ENCODE results near the gene NCOR2. TPM values are rescaled to one million over a fixed set of nuclear protein-coding genes. Genes with fewer than 3 reads are reported as not detected.

Gene NCOR2
- 34.1 and 57.0 TPM in 2 replicates for total RNA-seq

DNA sequence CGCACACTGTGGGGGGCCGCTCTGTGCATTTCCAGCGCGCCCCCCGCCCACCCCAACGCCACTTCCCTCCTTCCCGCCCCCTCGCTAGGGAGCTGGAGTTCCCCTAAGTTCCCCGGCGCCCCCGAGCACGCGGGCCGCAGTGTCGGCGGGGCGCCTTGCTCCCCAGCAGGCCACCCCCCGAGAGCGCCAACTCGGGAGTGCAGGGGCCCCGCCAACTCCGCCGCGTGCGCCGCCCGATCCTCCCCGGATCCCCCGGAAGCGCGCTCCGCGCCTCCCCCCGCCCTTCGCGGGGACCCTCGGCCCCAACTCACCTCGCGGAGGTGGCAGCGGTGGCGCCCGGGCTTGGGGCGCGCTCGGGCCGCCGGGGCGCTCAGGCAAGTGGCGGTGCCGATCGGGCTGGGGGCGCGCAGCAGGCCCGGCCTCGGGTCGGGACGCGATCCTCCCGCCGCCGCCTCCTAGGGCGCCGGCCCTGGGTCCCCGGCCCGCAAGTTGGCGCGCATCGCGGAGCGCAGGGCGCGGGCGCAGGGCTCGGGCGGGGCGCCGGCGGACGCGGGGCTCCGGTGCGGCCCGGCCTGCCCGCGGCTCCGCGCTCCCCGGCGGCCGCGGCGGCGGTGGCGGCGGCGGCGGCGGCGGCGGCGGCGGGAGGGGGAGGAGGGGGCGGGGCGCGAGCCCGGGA, at the start of gene NCOR2:
TSS of gene NCOR2 (minus strand) at position 616 of the 676 bp plus-strand sequence. CDS start 72,361 bp downstream, outside the sequence.

